Caco-2 (cell line): Measurements from ENCODE around the gene PDE9A. TPM values are rescaled to one million over a fixed set of nuclear protein-coding genes. Genes with fewer than 3 reads are reported as not detected.

Experiments used
- BruUV-seq: library from RNA; stranded (reverse); fragments of 400-500 nt; replicated peaks from 2 replicates; lab custom pipeline; 2021; lab: Mats Ljungman, UMichigan
- CTCF ChIA-PET: fragments of 300-600 bp; sonication (Branson Sonifier 250); formaldehyde crosslinking; loops from one replicate; lab custom pipeline; 2022; ENCODE audit warnings: antibody characterized with exemption; lab: Charles Lee
- POLR2A ChIA-PET: fragments of 300-600 bp; sonication (Branson Sonifier 250); formaldehyde crosslinking; loops from one replicate; lab custom pipeline; 2022; ENCODE audit warnings: antibody characterized with exemption; lab: Charles Lee
- DNase-seq, 2 experiments: peaks; one replicate each; pipeline versions ENCODE4 v3.0.0 to v3.0.0-alpha.2; 2020 to 2022
- H3K27me3 ChIP-seq: replicated peaks from 2 replicates; pipeline ENCODE4 v1.6.0; 2011; ENCODE audit warnings: low read length; ENCODE audit not compliant: control insufficient read depth, insufficient read depth
- H3K36me3 ChIP-seq: 2 replicates; pipeline ENCODE4 v1.5.1; 2011; ENCODE audit warnings: low read length; ENCODE audit not compliant: control insufficient read depth, insufficient read depth
- H3K4me1 ChIP-seq: fragments of 250-450 bp; sonication (Bioruptor Pico); 2 replicates; pipeline ENCODE4 v1.5.1; 2020; ENCODE audit warnings: mild to moderate bottlenecking
- H3K4me3 ChIP-seq: 2 replicates; pipeline ENCODE4 v1.5.1; 2011; ENCODE audit warnings: low read depth, mild to moderate bottlenecking, control low read depth, low read length
- H3K9me3 ChIP-seq: fragments of 250-450 bp; sonication (Bioruptor Pico); 2 replicates; pipeline ENCODE4 v1.5.1; 2020; ENCODE audit warnings: mild to moderate bottlenecking, moderate library complexity
- H3K27ac Mint-ChIP-seq: one replicate; pipeline ENCODE4 v1.8.0; 2022; ENCODE audit warnings: mixed read lengths; ENCODE audit not compliant: unreplicated experiment
- H3K27me3 Mint-ChIP-seq: one replicate; pipeline ENCODE4 v1.8.0; 2022; ENCODE audit warnings: mixed read lengths; ENCODE audit not compliant: insufficient read depth, unreplicated experiment
- H3K36me3 Mint-ChIP-seq: one replicate; pipeline ENCODE4 v1.8.0; 2022; ENCODE audit warnings: mild to moderate bottlenecking, mixed read lengths; ENCODE audit not compliant: insufficient read depth, unreplicated experiment
- H3K4me1 Mint-ChIP-seq: one replicate; pipeline ENCODE4 v1.8.0; 2022; ENCODE audit warnings: low read depth, mixed read lengths; ENCODE audit not compliant: unreplicated experiment
- H3K4me3 Mint-ChIP-seq: one replicate; pipeline ENCODE4 v1.8.0; 2022; ENCODE audit warnings: mild to moderate bottlenecking, moderate library complexity, mixed read lengths; ENCODE audit not compliant: unreplicated experiment
- H3K9me3 Mint-ChIP-seq: one replicate; pipeline ENCODE4 v1.8.0; 2022; ENCODE audit warnings: mixed read lengths; ENCODE audit not compliant: unreplicated experiment
- CTCF ChIP-seq, 2 experiments: fragments of 200-600 bp in 1 of 2; IDR thresholded peaks; 1 replicate in 1 of 2; 2 replicates in 1 of 2; pipeline versions ENCODE4 v1.5.1 to v1.8.0; 2011 to 2022; ENCODE audit warnings: antibody characterized with exemption in 1 of 2, control low read depth in 1 of 2, inconsistent platforms in 1 of 2, low read depth in 1 of 2, low read length in 1 of 2, mild to moderate bottlenecking in 1 of 2, moderate library complexity in 1 of 2; ENCODE audit not compliant: insufficient read depth in 1 of 2, severe bottlenecking in 1 of 2, unreplicated experiment in 1 of 2
- intact Hi-C: fragments of 100-400 bp; cut with micrococcal nuclease; formaldehyde crosslinking; loops from one replicate; pipeline ENCODE4 v1.10.0; 2022; ENCODE audit not compliant: unreplicated experiment
- total RNA-seq: library from RNA; stranded (reverse); gene quantifications from 2 replicates; pipeline ENCODE4 v1.2.3, GENCODE V29; 2022

Gene PDE9A
- total RNA-seq, 1 experiment from 2014 or later: 9.7 TPM

- intact Hi-C loops: no loop called here
- Histone ChIP-seq H3K4me1 (no peaks in the 10 kb centered on the region), H3K27me3 (no peaks in the 10 kb centered on the region), H3K36me3 (no peaks in the 10 kb centered on the region), H3K9me3 (no peaks in the 10 kb centered on the region), H3K4me3 (no peak overlapping the region)
- no peak for DNase-seq
- no peaks in the 10 kb centered on the region for H3K9me3 Mint-ChIP-seq
- no peaks in the 10 kb centered on the region for H3K36me3 Mint-ChIP-seq
- H3K27ac Mint-ChIP-seq: no peak overlapping the region
- H3K4me1 Mint-ChIP-seq: no peaks in the 10 kb centered on the region
- POLR2A ChIA-PET: no interaction called here
- no peak for TF ChIP-seq CTCF (IDR thresholded peaks at IDR 0.05; ENCODE audit: insufficient read depth in 1 of 2, low read depth in 1 of 2, low read length in 1 of 2, severe bottlenecking in 1 of 2, unreplicated experiment in 1 of 2)
- BruUV-seq: no TSS peak
- no peak overlapping the region for H3K4me3 Mint-ChIP-seq
- CTCF ChIA-PET: no interaction called here
- no peaks in the 10 kb centered on the region for H3K27me3 Mint-ChIP-seq
These were observed 8.0 kb upstream of the PDE9A start for GRCh38 chr21:42645211-42646075.

GRCh38 chr21:42646076-42646825, 7.2 kb upstream of the PDE9A start:
- Histone ChIP-seq H3K36me3 (no peaks in the 10 kb centered on the region), H3K4me3 (no peak overlapping the region), H3K4me1 (no peaks in the 10 kb centered on the region), H3K27me3 (no peaks in the 10 kb centered on the region), H3K9me3 (no peaks in the 10 kb centered on the region)
- Mint-ChIP-seq H3K27ac (no peak overlapping the region), H3K36me3 (no peaks in the 10 kb centered on the region), H3K9me3 (no peaks in the 10 kb centered on the region), H3K27me3 (no peaks in the 10 kb centered on the region), H3K4me1 (no peaks in the 10 kb centered on the region), H3K4me3 (no peak overlapping the region)
- BruUV-seq: no TSS peak
- CTCF ChIA-PET: no interaction called here
- POLR2A ChIA-PET: no interaction called here
- intact Hi-C loops: no loop called here
- no peak for DNase-seq
- TF ChIP-seq CTCF (IDR thresholded peaks at IDR 0.05; ENCODE audit: insufficient read depth in 1 of 2, low read depth in 1 of 2, low read length in 1 of 2, severe bottlenecking in 1 of 2, unreplicated experiment in 1 of 2): no peak

- intact Hi-C loops: no loop called here
- H3K27ac Mint-ChIP-seq: no peak overlapping the region
- BruUV-seq: no TSS peak
- no peaks in the 10 kb centered on the region for H3K36me3 Mint-ChIP-seq
- H3K27me3 Mint-ChIP-seq: no peaks in the 10 kb centered on the region
- Histone ChIP-seq H3K4me3 (no peak overlapping the region), H3K27me3 (no peaks in the 10 kb centered on the region), H3K9me3 (no peaks in the 10 kb centered on the region), H3K4me1 (no peaks in the 10 kb centered on the region), H3K36me3 (no peaks in the 10 kb centered on the region)
- no peak for DNase-seq
- ChIA-PET CTCF (no interaction called here), POLR2A (no interaction called here)
- H3K4me3 Mint-ChIP-seq: no peak overlapping the region
- TF ChIP-seq CTCF (IDR thresholded peaks at IDR 0.05; ENCODE audit: insufficient read depth in 1 of 2, low read depth in 1 of 2, low read length in 1 of 2, severe bottlenecking in 1 of 2, unreplicated experiment in 1 of 2): no peak
- no peaks in the 10 kb centered on the region for H3K4me1 Mint-ChIP-seq
- H3K9me3 Mint-ChIP-seq: no peaks in the 10 kb centered on the region
These were observed 6.6 kb upstream of the PDE9A start for GRCh38 chr21:42646836-42647235.
